GM12873 (cell line): ENCODE results near the gene MTHFD2L.

Experiments used
- CTCF ChIP-seq: IDR thresholded peaks from 2 replicates; pipeline ENCODE4 v1.5.1; 2012; ENCODE audit warnings: low read depth, mild to moderate bottlenecking, moderate library complexity, low read length, control low read depth; ENCODE audit not compliant: insufficient read depth; ENCODE audit errors: missing control alignments

Gene MTHFD2L

DNA sequence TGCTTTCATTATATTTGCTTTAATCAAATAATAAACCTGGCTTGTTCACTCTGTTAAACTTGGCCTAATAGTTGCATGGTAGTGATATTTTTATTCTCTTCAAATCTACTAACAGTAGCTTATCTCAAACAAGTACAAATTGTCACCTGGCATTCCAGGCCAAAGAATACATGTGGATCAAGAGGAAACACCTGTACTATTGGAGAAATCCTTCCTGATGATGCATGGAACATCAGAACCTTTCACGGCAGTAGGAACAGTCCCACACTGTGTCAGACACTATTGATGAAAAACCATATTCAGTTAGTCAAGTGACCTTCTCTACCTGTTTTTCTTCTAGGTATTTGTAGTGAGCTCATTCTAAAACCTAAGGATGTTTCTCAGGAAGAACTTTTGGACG lies 17.0 kb downstream of the MTHFD2L start:
- no peak for TF ChIP-seq CTCF

GRCh38 chr4:74175379-74175778 lies 17.5 kb downstream of the MTHFD2L start:
- no peak for TF ChIP-seq CTCF

- TF ChIP-seq CTCF: no peak
Observed at GRCh38 chr4:74178798-74179197, 20.9 kb downstream of the MTHFD2L start.

DNA sequence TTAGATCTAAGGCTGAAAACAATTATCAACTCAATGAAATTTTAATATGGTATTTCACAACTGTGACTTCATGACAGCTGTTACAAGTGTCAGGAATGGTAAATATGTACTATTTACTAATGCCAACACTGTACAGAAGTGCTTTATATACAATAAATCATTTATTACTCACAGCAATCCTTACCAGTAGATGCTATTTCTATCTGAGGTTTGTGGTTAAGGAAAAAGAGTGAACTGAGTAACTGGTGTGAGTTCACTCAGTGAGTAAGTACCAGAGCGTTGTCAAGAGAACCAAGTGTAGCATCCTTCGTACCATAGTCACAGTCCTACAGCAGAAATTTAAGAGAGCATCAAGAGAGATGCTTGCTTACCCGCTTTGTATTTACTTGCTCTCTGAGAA lies 23.3 kb downstream of the MTHFD2L start:
- no peak for TF ChIP-seq CTCF

GRCh38 chr4:74188912-74189311 lies 31.0 kb downstream of the MTHFD2L start:
- no peak for TF ChIP-seq CTCF

DNA sequence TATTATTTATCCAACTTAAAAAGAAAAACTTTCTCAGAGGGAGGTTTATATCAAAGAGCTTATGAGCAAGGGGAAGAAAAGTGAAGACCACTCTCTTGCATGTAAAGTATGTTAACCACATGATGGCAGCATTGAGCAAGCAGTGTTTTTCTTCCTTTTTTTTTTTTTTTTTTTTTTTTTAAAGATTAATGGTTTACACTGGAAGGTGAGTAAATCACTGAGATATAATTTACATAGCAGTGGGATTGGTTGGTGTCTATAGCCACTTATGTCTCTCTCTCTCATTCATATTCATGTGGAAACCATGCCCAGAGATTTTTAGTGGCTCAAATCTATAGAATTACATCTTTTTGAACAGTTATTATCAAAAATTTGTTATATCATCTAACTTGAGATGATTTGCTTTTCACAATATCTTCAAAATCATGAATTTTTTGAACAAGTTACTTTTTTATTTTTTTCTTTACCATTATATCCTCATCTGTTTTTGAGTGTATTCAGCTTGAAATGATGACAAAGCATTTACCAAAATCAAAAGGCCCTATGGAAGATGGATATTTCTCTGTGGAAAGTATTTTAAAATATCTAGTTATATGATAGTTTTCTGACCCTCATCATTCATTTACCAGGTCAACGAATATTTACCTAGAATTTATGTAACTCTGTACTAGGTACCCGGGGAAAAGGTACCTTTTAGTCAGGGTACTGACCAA lies 31.6 kb downstream of the MTHFD2L start:
- TF ChIP-seq CTCF: peak; percentile 70

DNA sequence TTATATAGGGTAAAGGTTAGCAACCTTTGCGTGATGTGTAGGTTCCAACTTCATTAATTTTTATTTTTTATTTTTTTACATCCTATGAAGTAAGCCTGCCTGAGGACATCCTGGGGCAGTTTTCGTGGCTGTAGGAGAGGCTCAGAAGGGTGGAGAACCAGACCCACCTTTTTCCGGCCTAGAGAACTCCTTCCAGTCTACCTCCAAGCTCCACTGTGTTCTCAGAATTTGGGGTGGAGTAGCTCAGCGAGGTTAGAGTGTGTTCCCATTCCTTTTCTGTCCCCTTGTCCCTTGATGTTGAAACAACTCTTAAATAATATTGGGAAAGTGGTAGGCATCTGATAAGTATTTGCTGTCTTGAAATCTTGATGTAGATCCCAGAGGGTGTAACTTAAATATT lies 32.4 kb downstream of the MTHFD2L start:
- TF ChIP-seq CTCF: no peak
